Liver (tissue), 3 donors: ENCODE measurements around the gene BMP7.

Experiments used
- JUND ChIP-seq, 2 donors: IDR thresholded peaks; 2 replicates each; pipeline ENCODE4 v1.6.1; 2016; ENCODE audit warnings: antibody characterized with exemption in 2 of 2
- TF ChIP-seq, protein P1 (sequence below): fragments of 150-350 bp; IDR thresholded peaks from 2 replicates; pipeline ENCODE4 v1.5.1; 2017; ENCODE audit warnings: improper control_type of control experiment, low read depth, low read length; ENCODE audit not compliant: missing input control
- TF ChIP-seq, protein P2 (sequence below): IDR thresholded peaks from 2 replicates; pipeline ENCODE4 v1.6.1; 2016; ENCODE audit warnings: antibody characterized with exemption
- donor health status: healthy.
- donor health status: healthy.

DNA sequence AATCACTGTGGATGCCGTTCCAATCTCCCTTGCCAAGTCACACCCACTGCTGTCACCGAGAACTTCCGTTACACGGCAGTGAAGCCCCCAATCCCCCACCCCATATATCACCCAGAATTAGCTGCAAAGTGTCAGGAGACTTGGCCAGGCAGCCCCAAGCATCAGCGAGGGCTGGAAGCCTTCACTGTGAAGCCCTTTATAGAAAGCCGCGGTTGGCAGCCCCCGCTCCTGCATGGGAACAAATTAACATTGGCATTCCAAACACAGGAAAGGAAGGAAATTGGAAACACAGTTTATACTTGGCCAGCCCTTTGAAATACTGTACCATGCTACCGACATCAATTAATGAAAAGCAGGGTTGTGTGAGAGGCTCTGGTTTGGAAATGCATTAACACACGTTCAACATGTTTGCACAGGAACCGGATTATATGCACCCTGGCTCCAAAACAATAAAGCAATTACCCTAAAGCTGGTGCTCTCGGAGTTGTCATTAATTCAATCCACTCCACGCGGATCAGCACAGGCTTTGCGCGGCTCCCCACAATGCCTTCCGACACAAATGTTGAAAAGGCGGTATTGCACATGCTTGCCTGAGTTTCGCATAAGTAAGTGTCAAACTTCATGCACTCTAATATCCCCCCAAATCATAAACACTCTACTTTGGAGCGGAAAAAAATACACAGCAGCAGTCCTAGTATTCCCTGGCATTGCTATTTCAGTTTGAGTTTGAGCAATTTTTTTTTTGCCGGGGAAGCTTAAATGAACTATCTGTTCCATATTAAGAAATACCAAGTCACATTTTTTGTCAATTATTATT is 7.1 kb downstream of the BMP7 start:
- TF ChIP-seq JUND (IDR thresholded peaks at IDR 0.05), result no peak
- TF ChIP-seq, protein P1, sequence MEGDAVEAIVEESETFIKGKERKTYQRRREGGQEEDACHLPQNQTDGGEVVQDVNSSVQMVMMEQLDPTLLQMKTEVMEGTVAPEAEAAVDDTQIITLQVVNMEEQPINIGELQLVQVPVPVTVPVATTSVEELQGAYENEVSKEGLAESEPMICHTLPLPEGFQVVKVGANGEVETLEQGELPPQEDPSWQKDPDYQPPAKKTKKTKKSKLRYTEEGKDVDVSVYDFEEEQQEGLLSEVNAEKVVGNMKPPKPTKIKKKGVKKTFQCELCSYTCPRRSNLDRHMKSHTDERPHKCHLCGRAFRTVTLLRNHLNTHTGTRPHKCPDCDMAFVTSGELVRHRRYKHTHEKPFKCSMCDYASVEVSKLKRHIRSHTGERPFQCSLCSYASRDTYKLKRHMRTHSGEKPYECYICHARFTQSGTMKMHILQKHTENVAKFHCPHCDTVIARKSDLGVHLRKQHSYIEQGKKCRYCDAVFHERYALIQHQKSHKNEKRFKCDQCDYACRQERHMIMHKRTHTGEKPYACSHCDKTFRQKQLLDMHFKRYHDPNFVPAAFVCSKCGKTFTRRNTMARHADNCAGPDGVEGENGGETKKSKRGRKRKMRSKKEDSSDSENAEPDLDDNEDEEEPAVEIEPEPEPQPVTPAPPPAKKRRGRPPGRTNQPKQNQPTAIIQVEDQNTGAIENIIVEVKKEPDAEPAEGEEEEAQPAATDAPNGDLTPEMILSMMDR, result no peak
- TF ChIP-seq, protein P2, sequence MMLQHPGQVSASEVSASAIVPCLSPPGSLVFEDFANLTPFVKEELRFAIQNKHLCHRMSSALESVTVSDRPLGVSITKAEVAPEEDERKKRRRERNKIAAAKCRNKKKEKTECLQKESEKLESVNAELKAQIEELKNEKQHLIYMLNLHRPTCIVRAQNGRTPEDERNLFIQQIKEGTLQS, result no peak
